Measurements from ENCODE around the gene WTAP.

WTAP gene

GRCh38 chr6:159805440-159806020 is 78.2 kb downstream of the WTAP start:
- H3K27me3 Mint-ChIP-seq, result no peaks in the 10 kb centered on the region
- no peak overlapping the region for H3K27ac Mint-ChIP-seq
- H3K9me3 Mint-ChIP-seq, result no peaks in the 10 kb centered on the region
- DNase-seq (no peak), ATAC-seq (replicated peaks) (no peak)
- peaks cover 0 to 3% of the 10 kb centered on the region in 2 donors for H3K4me1 Mint-ChIP-seq
- H3K4me3 Mint-ChIP-seq, result no peak overlapping the region
- peaks cover 12 to 23% of the 10 kb centered on the region in 2 donors for H3K36me3 Mint-ChIP-seq
